ENCODE data around the gene GASK1A. TPM values are rescaled to one million over a fixed set of nuclear protein-coding genes. Genes with fewer than 3 reads are reported as not detected.
"Not testable (repeated sequence)": the region's sequence is repeated elsewhere in the genome, so short reads cannot be mapped to it uniquely, and the experiment has no call there.

The GASK1A gene
- total and polyA plus RNA-seq, 2 experiments from 2014 or later, result 2.6 to 11.1 TPM

GRCh38 chr3:43043793-43044192 is 64.7 kb downstream of the GASK1A start (continued):
- TF ChIP-seq ETS1 (IDR thresholded peaks at IDR 0.05) (no peak), NANOG (IDR thresholded peaks at IDR 0.05; ENCODE audit: borderline replicate concordance) (no peak), JUNB (IDR thresholded peaks at IDR 0.05; ENCODE audit: unreplicated experiment) (no peak), CREB1 (CRISPR knock-in tag; IDR thresholded peaks at IDR 0.05; ENCODE audit: low read depth) (no peak)

- not testable (repeated sequence) for DNase-seq (ENCODE audit: low spot score); H3K27me3 ChIP-seq (ENCODE audit: insufficient read depth); H3F3A ChIP-seq (replicated peaks; ENCODE audit: low read depth); ATAC-seq; H3K4me1 Mint-ChIP-seq; H3K27ac ChIP-seq (ENCODE audit: low read depth); H3K4me1 ChIP-seq (ENCODE audit: insufficient read depth); H3K4me3 ChIP-seq; H3K79me2 ChIP-seq (replicated peaks; ENCODE audit: insufficient read depth); H2AFZ ChIP-seq; H3K27ac Mint-ChIP-seq; H3K4me2 ChIP-seq; H3K27me3 Mint-ChIP-seq (ENCODE audit: insufficient read depth, low read depth, poor library complexity); H4K20me1 ChIP-seq (replicated peaks; ENCODE audit: insufficient read depth); H3K4me3 Mint-ChIP-seq
- peaks cover 20% of the 10 kb centered on the region; the same call in 1 of the 2 replicates for H3K9me2 ChIP-seq (ENCODE audit: insufficient read depth)
- H3K36me3 ChIP-seq (ENCODE audit: insufficient read depth), result peaks cover 11% of the 10 kb centered on the region
- peaks cover 67% of the 10 kb centered on the region for H3K9me3 Mint-ChIP-seq
- H3K36me3 Mint-ChIP-seq (ENCODE audit: low read depth), result peaks cover 54% of the 10 kb centered on the region
Measured at GRCh38 chr3:43045079-43045478, 66.0 kb downstream of the GASK1A start.

GRCh38 chr3:43046583-43046982 is 67.5 kb downstream of the GASK1A start:
- peaks cover 80% of the 10 kb centered on the region for H3K9me3 Mint-ChIP-seq
- H3K36me3 Mint-ChIP-seq (ENCODE audit: low read depth), result peaks cover 58% of the 10 kb centered on the region
- Histone ChIP-seq H3K27me3 (ENCODE audit: insufficient read depth) (no peaks in the 10 kb centered on the region), H3K27ac (ENCODE audit: low read depth) (no peak overlapping the region), H3K4me2 (no peak overlapping the region), H3K9me2 (ENCODE audit: insufficient read depth) (peaks cover 20% of the 10 kb centered on the region; the same call in 1 of the 2 replicates), H3K36me3 (ENCODE audit: insufficient read depth) (peaks cover 11% of the 10 kb centered on the region), H3K4me1 (ENCODE audit: insufficient read depth) (no peaks in the 10 kb centered on the region), H3K79me2 (replicated peaks; ENCODE audit: insufficient read depth) (no peaks in the 10 kb centered on the region), H4K20me1 (replicated peaks; ENCODE audit: insufficient read depth) (no peaks in the 10 kb centered on the region), H3F3A (replicated peaks; ENCODE audit: low read depth) (no peaks in the 10 kb centered on the region), H3K4me3 (no peak overlapping the region), H2AFZ (no peak overlapping the region)
- H3K4me1 Mint-ChIP-seq, result no peaks in the 10 kb centered on the region
- no peak overlapping the region for H3K4me3 Mint-ChIP-seq
- ATAC-seq (no peak), DNase-seq (ENCODE audit: low spot score) (no peak)
- H3K27me3 Mint-ChIP-seq (ENCODE audit: insufficient read depth, low read depth, poor library complexity), result peaks cover 3% of the 10 kb centered on the region
- H3K27ac Mint-ChIP-seq, result no peak overlapping the region
- TF ChIP-seq CREB1 (CRISPR knock-in tag; IDR thresholded peaks at IDR 0.05; ENCODE audit: low read depth) (no peak), STAT1 (IDR thresholded peaks at IDR 0.05; ENCODE audit: unreplicated experiment) (no peak), ZNF114 (CRISPR knock-in tag; IDR thresholded peaks at IDR 0.05) (no peak), REST (IDR thresholded peaks at IDR 0.05; ENCODE audit: unreplicated experiment) (no peak), CTCF (conservative IDR thresholded peaks at IDR 0.05; ENCODE audit: low read depth in 2 of 2) (no peak), EZH2 (IDR thresholded peaks at IDR 0.05; ENCODE audit: low read depth, unreplicated experiment) (no peak), EZH2phosphoT487 (IDR thresholded peaks at IDR 0.05; ENCODE audit: unreplicated experiment) (no peak), POLR2AphosphoS5 (IDR thresholded peaks at IDR 0.05; ENCODE audit: low read depth) (no peak)

All from GM23338 (cell line).